ENCODE results near the gene SGTA.

DNA sequence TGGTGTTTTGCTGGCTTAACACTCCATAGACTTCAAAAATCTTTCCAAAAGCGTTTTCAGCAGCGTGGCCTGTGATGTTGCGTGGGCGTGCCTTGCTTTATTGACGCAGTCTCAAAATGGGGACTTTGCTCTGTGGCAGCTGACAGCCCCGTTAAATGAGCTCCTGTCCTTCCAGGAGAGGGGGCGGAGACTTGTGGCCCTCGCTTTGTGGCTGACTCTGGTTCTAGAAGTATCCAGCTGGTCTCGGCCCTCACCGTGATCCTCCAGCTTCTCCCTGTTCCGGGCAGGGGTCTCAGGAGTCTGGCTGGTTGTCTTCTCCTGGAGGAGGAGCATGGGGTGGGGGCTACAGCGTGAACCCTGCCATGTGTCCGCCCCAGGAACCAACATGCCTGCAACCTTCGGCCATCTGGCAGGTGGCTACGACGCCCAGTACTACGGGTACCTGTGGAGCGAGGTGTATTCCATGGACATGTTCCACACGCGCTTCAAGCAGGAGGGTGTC lies 28.2 kb upstream of the SGTA start:
- TF ChIP-seq, protein P1, sequence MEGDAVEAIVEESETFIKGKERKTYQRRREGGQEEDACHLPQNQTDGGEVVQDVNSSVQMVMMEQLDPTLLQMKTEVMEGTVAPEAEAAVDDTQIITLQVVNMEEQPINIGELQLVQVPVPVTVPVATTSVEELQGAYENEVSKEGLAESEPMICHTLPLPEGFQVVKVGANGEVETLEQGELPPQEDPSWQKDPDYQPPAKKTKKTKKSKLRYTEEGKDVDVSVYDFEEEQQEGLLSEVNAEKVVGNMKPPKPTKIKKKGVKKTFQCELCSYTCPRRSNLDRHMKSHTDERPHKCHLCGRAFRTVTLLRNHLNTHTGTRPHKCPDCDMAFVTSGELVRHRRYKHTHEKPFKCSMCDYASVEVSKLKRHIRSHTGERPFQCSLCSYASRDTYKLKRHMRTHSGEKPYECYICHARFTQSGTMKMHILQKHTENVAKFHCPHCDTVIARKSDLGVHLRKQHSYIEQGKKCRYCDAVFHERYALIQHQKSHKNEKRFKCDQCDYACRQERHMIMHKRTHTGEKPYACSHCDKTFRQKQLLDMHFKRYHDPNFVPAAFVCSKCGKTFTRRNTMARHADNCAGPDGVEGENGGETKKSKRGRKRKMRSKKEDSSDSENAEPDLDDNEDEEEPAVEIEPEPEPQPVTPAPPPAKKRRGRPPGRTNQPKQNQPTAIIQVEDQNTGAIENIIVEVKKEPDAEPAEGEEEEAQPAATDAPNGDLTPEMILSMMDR (IDR thresholded peaks at IDR 0.05): no peak
- TF ChIP-seq POLR2AphosphoS5 (IDR thresholded peaks at IDR 0.05; ENCODE audit: low read depth, low read length) (no peak), SIN3A (IDR thresholded peaks at IDR 0.05; ENCODE audit: borderline replicate concordance, insufficient read depth, low read depth, low read length) (no peak), TCF7L2 (IDR thresholded peaks at IDR 0.05; ENCODE audit: low read depth, low read length) (no peak)
- TF ChIP-seq, protein P2, sequence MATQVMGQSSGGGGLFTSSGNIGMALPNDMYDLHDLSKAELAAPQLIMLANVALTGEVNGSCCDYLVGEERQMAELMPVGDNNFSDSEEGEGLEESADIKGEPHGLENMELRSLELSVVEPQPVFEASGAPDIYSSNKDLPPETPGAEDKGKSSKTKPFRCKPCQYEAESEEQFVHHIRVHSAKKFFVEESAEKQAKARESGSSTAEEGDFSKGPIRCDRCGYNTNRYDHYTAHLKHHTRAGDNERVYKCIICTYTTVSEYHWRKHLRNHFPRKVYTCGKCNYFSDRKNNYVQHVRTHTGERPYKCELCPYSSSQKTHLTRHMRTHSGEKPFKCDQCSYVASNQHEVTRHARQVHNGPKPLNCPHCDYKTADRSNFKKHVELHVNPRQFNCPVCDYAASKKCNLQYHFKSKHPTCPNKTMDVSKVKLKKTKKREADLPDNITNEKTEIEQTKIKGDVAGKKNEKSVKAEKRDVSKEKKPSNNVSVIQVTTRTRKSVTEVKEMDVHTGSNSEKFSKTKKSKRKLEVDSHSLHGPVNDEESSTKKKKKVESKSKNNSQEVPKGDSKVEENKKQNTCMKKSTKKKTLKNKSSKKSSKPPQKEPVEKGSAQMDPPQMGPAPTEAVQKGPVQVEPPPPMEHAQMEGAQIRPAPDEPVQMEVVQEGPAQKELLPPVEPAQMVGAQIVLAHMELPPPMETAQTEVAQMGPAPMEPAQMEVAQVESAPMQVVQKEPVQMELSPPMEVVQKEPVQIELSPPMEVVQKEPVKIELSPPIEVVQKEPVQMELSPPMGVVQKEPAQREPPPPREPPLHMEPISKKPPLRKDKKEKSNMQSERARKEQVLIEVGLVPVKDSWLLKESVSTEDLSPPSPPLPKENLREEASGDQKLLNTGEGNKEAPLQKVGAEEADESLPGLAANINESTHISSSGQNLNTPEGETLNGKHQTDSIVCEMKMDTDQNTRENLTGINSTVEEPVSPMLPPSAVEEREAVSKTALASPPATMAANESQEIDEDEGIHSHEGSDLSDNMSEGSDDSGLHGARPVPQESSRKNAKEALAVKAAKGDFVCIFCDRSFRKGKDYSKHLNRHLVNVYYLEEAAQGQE (IDR thresholded peaks at IDR 0.05; ENCODE audit: insufficient read depth in 1 of 2, low read depth in 2 of 2, low read length in 1 of 2): no peak
